Activated B cell treated with CpG ODN at 0.5 μM for 24 hours (primary cell): ENCODE results near the gene AMZ1. TPM values are rescaled to one million over a fixed set of nuclear protein-coding genes. Genes with fewer than 3 reads are reported as not detected.

Experiments
- ATAC-seq: fragments of 200-7000 bp; cut with Tn5 transposase; one replicate; pipeline ENCODE4 v1.10.0; 2021; ENCODE audit warnings: low read depth, mild to moderate bottlenecking, moderate library complexity
- CTCF ChIA-PET: fragments of 350-600 bp; sonication (Branson Sonifier 250); formaldehyde crosslinking; loops from one replicate; lab custom pipeline; 2021; ENCODE audit warnings: antibody characterized with exemption; lab: Charles Lee
- POLR2A ChIA-PET: fragments of 350-600 bp; sonication (Branson Sonifier 250); formaldehyde crosslinking; loops from one replicate; lab custom pipeline; 2021; ENCODE audit warnings: antibody characterized with exemption; lab: Charles Lee
- DNase-seq: peaks from one replicate; pipeline ENCODE4 v3.0.0; 2022
- H3K27ac Mint-ChIP-seq: one replicate; pipeline ENCODE4 v1.8.0; 2020; ENCODE audit warnings: mixed read lengths
- H3K27me3 Mint-ChIP-seq: one replicate; pipeline ENCODE4 v1.8.0; 2021; ENCODE audit warnings: mixed read lengths
- H3K36me3 Mint-ChIP-seq: one replicate; pipeline ENCODE4 v1.8.0; 2021; ENCODE audit warnings: low read depth, mixed read lengths
- H3K4me1 Mint-ChIP-seq: one replicate; pipeline ENCODE4 v1.8.0; 2021; ENCODE audit warnings: mixed read lengths
- H3K4me3 Mint-ChIP-seq: one replicate; pipeline ENCODE4 v1.8.0; 2020; ENCODE audit warnings: mild to moderate bottlenecking, mixed read lengths
- H3K9me3 Mint-ChIP-seq: one replicate; pipeline ENCODE4 v1.8.0; 2020; ENCODE audit warnings: mixed read lengths
- CTCF ChIP-seq: fragments of 200-600 bp; IDR thresholded peaks from one replicate; pipeline ENCODE4 v1.8.0; 2022; ENCODE audit warnings: antibody characterized with exemption, mild to moderate bottlenecking
- intact Hi-C: fragments of 100-400 bp; cut with micrococcal nuclease; formaldehyde crosslinking; loops from one replicate; pipeline ENCODE4 v1.15.1; 2024
- total RNA-seq: library from RNA; stranded (reverse); gene quantifications from 2 replicates; pipeline ENCODE4 v1.2.3, GENCODE V29; 2022

AMZ1 gene
- total RNA-seq, 1 donor from 2014 or later: 8.3 TPM

- ATAC-seq (no peak), DNase-seq (no peak)
- Mint-ChIP-seq H3K27me3 (peaks cover 2% of the 10 kb centered on the region), H3K4me3 (no peak overlapping the region), H3K36me3 (no peaks in the 10 kb centered on the region), H3K4me1 (peaks cover 21% of the 10 kb centered on the region), H3K9me3 (no peaks in the 10 kb centered on the region), H3K27ac (no peak overlapping the region)
- intact Hi-C loops: no loop called here
- no peak for TF ChIP-seq CTCF
- ChIA-PET CTCF (interaction anchor here (0.5 kb wide), 1 partner anchor 21 kb away, joined by 3 read pairs; no protein-coding TSS in a partner anchor), POLR2A (interaction anchor here (4.6 kb wide), 1 partner anchor 7 kb away, joined by 118 read pairs; no protein-coding TSS in a partner anchor)
Observed at GRCh38 chr7:2701832-2702593, 14.0 kb downstream of the AMZ1 start.

GRCh38 chr7:2702594-2702957 is 14.6 kb downstream of the AMZ1 start:
- no peaks in the 10 kb centered on the region for H3K36me3 Mint-ChIP-seq
- peaks cover 21% of the 10 kb centered on the region for H3K4me1 Mint-ChIP-seq
- ChIA-PET CTCF (no interaction called here), POLR2A (no interaction called here)
- intact Hi-C loops: no loop called here
- TF ChIP-seq CTCF: no peak
- DNase-seq: no peak
- no peak for ATAC-seq
- peaks cover 2% of the 10 kb centered on the region for H3K27me3 Mint-ChIP-seq
- no peaks in the 10 kb centered on the region for H3K9me3 Mint-ChIP-seq
- no peak overlapping the region for H3K27ac Mint-ChIP-seq
- no peak overlapping the region for H3K4me3 Mint-ChIP-seq

GRCh38 chr7:2705371-2706096 is 17.5 kb downstream of the AMZ1 start:
- ATAC-seq (no peak), DNase-seq (no peak)
- ChIA-PET POLR2A (interaction anchor here (0.6 to 1.0 kb wide), 3 partner anchors 35 to 284 kb away, joined by 3 to 4 read pairs (median 3); no protein-coding TSS in a partner anchor), CTCF (no interaction called here)
- Mint-ChIP-seq H3K36me3 (peaks cover 1% of the 10 kb centered on the region), H3K9me3 (no peaks in the 10 kb centered on the region), H3K27ac (peak overlapping the region; percentile 24), H3K27me3 (peaks cover 1% of the 10 kb centered on the region), H3K4me1 (peaks cover 20% of the 10 kb centered on the region), H3K4me3 (no peak overlapping the region)
- no peak for TF ChIP-seq CTCF
- intact Hi-C loops: no loop called here

GRCh38 chr7:2706685-2707126 is 18.7 kb downstream of the AMZ1 start:
- no peaks in the 10 kb centered on the region for H3K27me3 Mint-ChIP-seq
- H3K27ac Mint-ChIP-seq: no peak overlapping the region
- H3K9me3 Mint-ChIP-seq: no peaks in the 10 kb centered on the region
- H3K4me3 Mint-ChIP-seq: no peak overlapping the region
- TF ChIP-seq CTCF: no peak
- peaks cover 29% of the 10 kb centered on the region for H3K4me1 Mint-ChIP-seq
- ChIA-PET POLR2A (no interaction called here), CTCF (interaction anchor here (0.5 kb wide), 1 partner anchor 544 kb away, joined by 3 read pairs; no protein-coding TSS in a partner anchor)
- DNase-seq (no peak), ATAC-seq (no peak)
- peaks cover 3% of the 10 kb centered on the region for H3K36me3 Mint-ChIP-seq
- intact Hi-C loops: no loop called here

- intact Hi-C loops: no loop called here
- H3K4me3 Mint-ChIP-seq: no peak overlapping the region
- peaks cover 29% of the 10 kb centered on the region for H3K4me1 Mint-ChIP-seq
- ChIA-PET POLR2A (interaction anchor here (3.9 kb wide), 1 partner anchor 8 kb away, joined by 118 read pairs; no protein-coding TSS in a partner anchor), CTCF (no interaction called here)
- ATAC-seq: no peak
- H3K36me3 Mint-ChIP-seq: peaks cover 3% of the 10 kb centered on the region
- no peak for TF ChIP-seq CTCF
- no peak overlapping the region for H3K27ac Mint-ChIP-seq
- H3K27me3 Mint-ChIP-seq: no peaks in the 10 kb centered on the region
- no peak for DNase-seq
- H3K9me3 Mint-ChIP-seq: no peaks in the 10 kb centered on the region
Observed at GRCh38 chr7:2707481-2707880, 19.5 kb downstream of the AMZ1 start.
